IPS DF 6.9 (cell line): ENCODE results near the gene STXBP2.
"Not testable (repeated sequence)": the region's sequence is repeated elsewhere in the genome, so short reads cannot be mapped to it uniquely, and the experiment has no call there.

ENCODE experiments used
- DNase-seq: peaks from one replicate; pipeline ENCODE4 v3.0.0-alpha.2; 2013; ENCODE audit warnings: low read depth, low spot score
- H3K27ac ChIP-seq: one replicate; pipeline ENCODE4 v1.5.1; 2013; ENCODE audit warnings: low read length, control low read depth
- H3K27me3 ChIP-seq: 2 replicates; pipeline ENCODE4 v1.6.1; 2013; ENCODE audit warnings: mild to moderate bottlenecking, low read length; ENCODE audit not compliant: control insufficient read depth, insufficient read depth
- H3K36me3 ChIP-seq: 2 replicates; pipeline ENCODE4 v1.6.1; 2013; ENCODE audit warnings: low read length; ENCODE audit not compliant: control insufficient read depth, insufficient read depth
- H3K4me1 ChIP-seq: 2 replicates; pipeline ENCODE4 v1.6.1; 2013; ENCODE audit warnings: low read length; ENCODE audit not compliant: control insufficient read depth, insufficient read depth
- H3K4me3 ChIP-seq: 2 replicates; pipeline ENCODE4 v1.5.1; 2013; ENCODE audit warnings: mild to moderate bottlenecking, low read length
- H3K9me3 ChIP-seq: 2 replicates; pipeline ENCODE4 v1.6.1; 2013; ENCODE audit warnings: low read length, inconsistent platforms; ENCODE audit not compliant: control insufficient read depth, insufficient read depth
- WGBS: extraction: QIAGEN DNeasy Blood & Tissue Kit; methylation state at CpG from one replicate; pipeline ENCODE4 v1.1.7; 2013; ENCODE audit warnings: mixed read lengths, missing lambda C conversion rate; ENCODE audit not compliant: insufficient read length, insufficient coverage; 5-methylcytosine and 5-hydroxymethylcytosine counted together

Gene STXBP2

DNA sequence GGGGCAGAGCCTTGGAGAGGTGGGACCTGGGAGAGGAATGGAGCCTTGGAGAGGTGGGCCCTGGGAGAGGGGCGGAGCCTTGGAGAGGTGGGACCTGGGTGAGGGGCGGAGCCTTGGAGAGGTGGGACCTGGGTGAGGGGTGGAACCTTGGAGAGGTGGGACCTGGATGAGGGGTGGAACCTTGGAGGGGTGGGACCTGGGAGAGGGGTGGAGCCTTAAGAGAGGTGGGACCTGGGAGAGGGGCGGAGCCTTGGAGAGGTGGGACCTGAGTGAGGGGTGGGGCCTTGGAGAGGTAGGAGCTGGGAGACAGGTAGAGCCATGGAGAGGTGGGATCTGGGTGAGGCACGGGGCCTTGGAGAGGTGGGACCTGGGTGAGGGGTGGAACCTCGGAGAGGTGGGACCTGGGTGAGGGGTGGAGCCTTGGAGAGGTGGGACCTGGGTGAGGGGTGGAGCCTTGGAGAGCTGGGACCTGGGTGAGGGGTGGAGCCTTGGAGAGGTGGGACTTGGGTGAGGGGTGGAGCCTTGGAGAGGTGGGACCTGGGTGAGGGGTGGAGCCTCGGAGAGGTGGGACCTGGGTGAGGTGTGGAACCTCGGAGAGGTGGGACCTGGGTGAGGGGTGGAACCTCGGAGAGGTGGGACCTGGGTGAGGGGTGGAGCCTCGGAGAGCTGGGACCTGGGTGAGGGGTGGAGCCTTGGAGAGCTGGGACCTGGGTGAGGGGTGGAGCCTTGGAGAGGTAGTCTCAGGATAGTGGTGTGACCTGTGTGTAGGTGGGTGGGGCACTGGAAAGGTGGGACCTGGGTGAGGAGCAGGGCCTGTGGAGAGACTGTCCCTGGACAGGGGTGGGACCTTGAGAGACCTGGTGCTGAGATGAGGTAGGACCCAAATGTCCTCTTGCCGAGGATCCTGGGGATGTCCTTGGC, 7.0 kb downstream of the STXBP2 start:
- not testable (repeated sequence) for H3K27ac ChIP-seq, H3K27me3 ChIP-seq, DNase-seq, H3K36me3 ChIP-seq, H3K9me3 ChIP-seq, H3K4me3 ChIP-seq, H3K4me1 ChIP-seq
- no CpG with 5 or more reads among the region's 10 CpGs for WGBS

DNA sequence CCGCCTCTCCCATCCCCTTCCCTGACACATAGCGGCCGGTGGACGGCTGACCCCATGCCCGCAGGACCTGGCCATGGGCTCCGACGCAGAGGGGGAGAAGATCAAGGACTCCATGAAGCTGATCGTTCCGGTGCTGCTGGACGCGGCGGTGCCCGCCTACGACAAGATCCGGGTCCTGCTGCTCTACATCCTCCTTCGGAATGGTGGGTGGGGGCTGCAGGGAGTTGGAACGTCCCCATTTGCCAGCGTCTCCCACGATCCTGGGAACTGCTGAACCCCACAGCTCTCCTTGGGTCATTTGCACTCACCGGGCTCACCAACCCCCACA, 7.6 kb downstream of the STXBP2 start:
- no peaks in the 10 kb centered on the region for H3K27me3 ChIP-seq

DNA sequence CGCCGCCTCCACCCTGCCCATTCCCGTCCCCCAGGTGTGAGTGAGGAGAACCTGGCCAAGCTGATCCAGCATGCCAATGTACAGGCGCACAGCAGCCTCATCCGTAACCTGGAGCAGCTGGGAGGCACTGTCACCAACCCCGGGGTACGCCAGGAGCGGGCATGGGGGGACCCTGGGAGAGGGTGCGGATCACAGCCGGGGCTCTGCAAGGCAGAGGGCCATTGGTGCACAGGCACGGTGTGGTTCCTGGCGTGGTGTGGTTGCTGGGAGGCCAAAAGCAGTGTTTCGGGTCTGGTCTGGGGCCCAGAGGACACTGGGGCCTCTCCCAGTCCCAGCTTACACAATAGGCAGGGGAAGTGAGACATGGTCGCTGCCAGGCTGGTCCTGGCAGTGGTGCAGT, 8.3 kb downstream of the STXBP2 start:
- Histone ChIP-seq H3K4me3 (no peak overlapping the region), H3K27me3 (no peaks in the 10 kb centered on the region), H3K4me1 (no peaks in the 10 kb centered on the region), H3K9me3 (no peaks in the 10 kb centered on the region), H3K36me3 (peaks cover 2% of the 10 kb centered on the region; the same call in 1 of the 2 replicates), H3K27ac (no peak overlapping the region)
- no peak for DNase-seq
- WGBS = no CpG with 5 or more reads among the region's 14 CpGs

More for the DNA sequence above, 7.6 kb downstream of the STXBP2 start:
- peaks cover 2% of the 10 kb centered on the region; the same call in 1 of the 2 replicates for H3K36me3 ChIP-seq
- H3K4me1 ChIP-seq = no peaks in the 10 kb centered on the region
- no peak for DNase-seq
- H3K27ac ChIP-seq = no peak overlapping the region
- WGBS = no CpG with 5 or more reads among the region's 20 CpGs
- no peaks in the 10 kb centered on the region for H3K9me3 ChIP-seq
- H3K4me3 ChIP-seq = no peak overlapping the region

DNA sequence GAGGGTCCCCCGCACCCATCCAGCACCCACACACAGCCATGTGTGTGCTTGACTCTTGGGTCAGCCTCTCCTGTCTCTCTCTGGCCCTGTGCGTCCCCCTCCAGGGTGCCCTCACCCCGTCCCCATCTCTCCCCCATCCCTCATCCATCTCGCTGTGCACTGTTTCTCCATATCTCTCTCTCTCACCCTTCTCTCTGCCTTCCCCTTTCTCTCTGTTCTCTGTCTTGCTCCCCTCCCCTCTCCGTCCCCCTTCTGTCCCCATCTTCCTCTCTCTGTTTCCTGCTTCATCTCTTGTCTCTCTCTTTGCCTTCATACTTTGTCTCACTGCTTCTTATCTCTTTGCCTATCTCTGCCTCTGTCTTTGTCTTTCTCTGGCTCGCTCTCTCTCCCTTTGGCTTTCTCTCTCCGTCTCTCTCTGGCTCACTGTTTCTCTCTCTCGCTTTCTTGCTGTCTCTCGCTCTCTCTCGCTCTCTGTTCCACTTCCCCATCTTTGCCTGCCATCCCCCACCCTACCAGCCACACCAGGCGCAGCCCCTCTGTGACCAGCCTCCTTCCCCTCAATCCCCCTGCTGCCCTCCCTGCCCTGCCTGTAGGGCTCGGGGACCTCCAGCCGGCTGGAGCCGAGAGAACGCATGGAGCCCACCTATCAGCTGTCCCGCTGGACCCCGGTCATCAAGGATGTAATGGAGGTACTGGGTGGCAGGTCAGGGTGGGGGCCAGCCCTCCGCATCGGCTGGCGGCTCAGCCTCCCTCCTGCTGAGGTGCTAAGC, 8.9 kb downstream of the STXBP2 start:
- Histone ChIP-seq H3K27ac (no peak overlapping the region), H3K27me3 (no peaks in the 10 kb centered on the region), H3K4me3 (no peak overlapping the region), H3K4me1 (no peaks in the 10 kb centered on the region), H3K36me3 (peaks cover 2% of the 10 kb centered on the region; the same call in 1 of the 2 replicates), H3K9me3 (no peaks in the 10 kb centered on the region)
- no peak for DNase-seq
- WGBS = no CpG with 5 or more reads among the region's 20 CpGs

DNA sequence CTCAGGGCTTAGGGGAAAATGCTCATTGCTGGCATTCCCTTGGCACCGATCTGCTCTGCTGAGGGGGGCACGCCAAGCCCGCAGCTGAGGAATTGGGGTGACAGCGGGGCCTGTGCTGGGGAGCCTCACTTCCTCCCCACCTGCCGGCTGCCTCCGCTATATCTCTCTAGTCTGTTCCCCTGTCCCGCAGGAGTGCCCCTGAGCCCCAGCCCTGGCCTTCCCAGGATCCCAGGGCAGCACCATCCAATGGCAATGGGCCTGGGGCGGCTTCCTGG, 9.5 kb downstream of the STXBP2 start:
- H3K4me3 ChIP-seq = no peak overlapping the region
- no peaks in the 10 kb centered on the region for H3K9me3 ChIP-seq
- 0 out of 2 replicates have a peak, but pooled peaks cover 2% of the 10 kb centered on the region for H3K27me3 ChIP-seq
- DNase-seq = no peak
- no peak overlapping the region for H3K27ac ChIP-seq
- H3K36me3 ChIP-seq = peaks cover 2% of the 10 kb centered on the region; the same call in 1 of the 2 replicates
- H3K4me1 ChIP-seq = no peaks in the 10 kb centered on the region
- WGBS = no CpG with 5 or more reads among the region's 8 CpGs

DNA sequence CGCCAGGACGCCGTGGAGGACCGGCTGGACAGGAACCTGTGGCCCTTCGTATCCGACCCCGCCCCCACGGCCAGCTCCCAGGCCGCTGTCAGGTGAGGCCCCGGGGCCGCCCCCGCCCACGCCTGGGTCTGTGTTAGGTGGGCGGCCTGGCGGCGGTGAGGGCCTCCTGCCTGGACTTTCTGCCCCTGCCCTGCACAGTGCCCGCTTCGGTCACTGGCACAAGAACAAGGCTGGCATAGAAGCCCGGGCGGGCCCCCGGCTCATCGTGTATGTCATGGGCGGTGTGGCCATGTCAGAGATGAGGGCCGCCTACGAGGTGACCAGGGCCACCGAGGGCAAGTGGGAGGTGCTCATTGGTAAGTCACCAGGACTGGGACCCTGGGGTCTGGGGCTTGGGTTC, 10.2 kb downstream of the STXBP2 start:
- DNase-seq = no peak
- H3K27me3 ChIP-seq = 0 out of 2 replicates have a peak, but pooled peaks cover 2% of the 10 kb centered on the region
- H3K27ac ChIP-seq = no peak overlapping the region
- WGBS = no CpG with 5 or more reads among the region's 26 CpGs
- H3K9me3 ChIP-seq = no peaks in the 10 kb centered on the region
- H3K4me1 ChIP-seq = no peaks in the 10 kb centered on the region
- H3K4me3 ChIP-seq = no peak overlapping the region
- H3K36me3 ChIP-seq = peaks cover 2% of the 10 kb centered on the region; the same call in 1 of the 2 replicates

DNA sequence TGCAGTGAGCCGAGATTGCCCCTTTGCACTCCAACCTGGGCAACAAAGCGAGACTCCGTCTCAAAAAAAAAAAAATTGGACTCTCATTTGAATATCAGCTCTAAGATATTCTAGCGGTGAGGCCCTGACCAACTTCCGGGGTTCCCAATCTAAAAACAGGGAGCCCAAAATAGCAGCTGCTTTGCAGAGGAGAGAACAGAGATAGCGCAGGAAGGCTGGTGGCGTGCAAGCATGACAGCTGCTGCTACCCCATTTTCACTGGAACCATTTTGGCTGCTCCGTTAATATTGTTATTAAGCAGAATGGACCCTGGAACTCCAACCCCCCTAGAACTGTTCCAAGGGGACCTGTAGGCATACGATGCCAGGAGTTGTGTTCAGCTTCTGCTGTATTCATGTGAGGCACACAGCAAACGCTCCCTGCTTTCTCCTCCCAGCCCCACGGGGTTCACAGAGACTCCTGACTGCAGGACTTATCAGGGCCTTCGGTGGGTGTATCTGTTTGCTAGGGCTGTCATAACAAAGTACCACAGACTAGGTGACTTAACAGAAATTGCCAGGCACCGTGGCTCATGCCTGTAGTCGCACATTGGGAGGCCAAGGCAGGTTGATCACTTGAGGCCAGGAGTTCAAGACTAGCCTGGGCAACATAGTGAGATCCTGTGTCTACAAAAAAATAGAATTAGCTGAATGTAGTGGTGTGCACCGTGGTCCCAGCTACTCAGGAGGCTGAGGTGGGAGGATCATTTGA, 11.5 kb downstream of the STXBP2 start:
- DNase-seq = no peak
- Histone ChIP-seq H3K9me3 (no peaks in the 10 kb centered on the region), H3K4me1 (no peaks in the 10 kb centered on the region), H3K36me3 (peaks cover 2% of the 10 kb centered on the region; the same call in 1 of the 2 replicates), H3K27me3 (peaks cover 7% of the 10 kb centered on the region), H3K4me3 (no peak overlapping the region), H3K27ac (no peak overlapping the region)
- WGBS = no CpG with 5 or more reads among the region's 15 CpGs

DNA sequence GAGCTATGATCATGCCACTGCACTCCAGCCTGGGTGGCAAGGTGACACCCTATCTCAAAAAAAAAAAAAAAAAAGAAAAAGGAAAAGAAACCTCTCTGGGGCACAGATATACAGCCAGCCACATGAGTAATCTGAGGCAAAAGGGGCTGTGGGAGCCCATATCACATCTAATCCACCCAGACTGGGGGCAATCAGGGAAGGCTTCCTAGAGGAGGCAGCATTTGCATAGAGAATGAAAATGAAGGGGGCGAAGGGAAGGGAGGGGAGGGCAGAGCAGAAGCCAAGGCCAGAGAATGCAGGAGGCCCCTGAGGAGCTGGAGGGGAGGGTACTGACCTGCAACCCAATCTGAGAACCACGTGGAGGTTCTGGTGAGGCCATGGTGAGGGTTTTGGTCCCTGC, 13.2 kb downstream of the STXBP2 start:
- H3K27me3 ChIP-seq = peaks cover 7% of the 10 kb centered on the region
- H3K9me3 ChIP-seq = no peaks in the 10 kb centered on the region
- WGBS = no CpG with 5 or more reads among the region's 2 CpGs
- H3K36me3 ChIP-seq = peaks cover 2% of the 10 kb centered on the region; the same call in 1 of the 2 replicates
- no peaks in the 10 kb centered on the region for H3K4me1 ChIP-seq
- H3K27ac ChIP-seq = no peak overlapping the region
- H3K4me3 ChIP-seq = no peak overlapping the region
- no peak for DNase-seq

DNA sequence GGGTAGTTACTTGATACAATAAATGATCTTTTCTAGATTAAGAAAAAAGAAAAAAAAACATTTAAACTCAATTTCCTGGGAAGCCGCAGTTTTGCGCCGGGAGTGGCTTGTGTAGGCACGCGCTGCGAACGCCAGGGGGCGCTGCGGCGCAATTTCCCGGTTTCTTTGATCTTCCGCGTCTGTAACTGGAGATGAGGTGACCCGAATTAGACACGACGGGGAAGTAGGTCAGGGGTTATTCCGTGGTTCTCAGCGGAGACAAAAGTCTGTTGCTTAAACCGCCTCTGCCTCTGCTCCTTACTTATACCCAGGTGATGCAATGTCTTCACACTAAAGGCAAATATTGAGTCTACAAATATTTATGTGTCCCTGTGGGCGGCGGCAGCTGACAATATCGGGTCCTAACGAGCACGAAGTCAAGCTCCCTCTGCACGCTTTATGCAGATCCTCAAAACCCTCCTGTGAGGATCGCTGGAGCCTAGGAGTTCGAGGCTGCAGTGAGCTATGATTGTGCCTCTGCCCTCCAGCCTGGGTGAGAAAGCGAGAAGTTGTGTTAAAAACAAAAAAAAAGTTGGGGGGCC, 15.2 kb downstream of the STXBP2 start:
- H3K27ac ChIP-seq = no peak overlapping the region
- H3K4me3 ChIP-seq = no peak overlapping the region
- H3K27me3 ChIP-seq = peaks cover 7% of the 10 kb centered on the region
- WGBS = no CpG with 5 or more reads among the region's 28 CpGs
- H3K4me1 ChIP-seq = no peaks in the 10 kb centered on the region
- no peaks in the 10 kb centered on the region for H3K9me3 ChIP-seq
- no peak for DNase-seq
- H3K36me3 ChIP-seq = no peaks in the 10 kb centered on the region; the same call in 1 of the 2 replicates

DNA sequence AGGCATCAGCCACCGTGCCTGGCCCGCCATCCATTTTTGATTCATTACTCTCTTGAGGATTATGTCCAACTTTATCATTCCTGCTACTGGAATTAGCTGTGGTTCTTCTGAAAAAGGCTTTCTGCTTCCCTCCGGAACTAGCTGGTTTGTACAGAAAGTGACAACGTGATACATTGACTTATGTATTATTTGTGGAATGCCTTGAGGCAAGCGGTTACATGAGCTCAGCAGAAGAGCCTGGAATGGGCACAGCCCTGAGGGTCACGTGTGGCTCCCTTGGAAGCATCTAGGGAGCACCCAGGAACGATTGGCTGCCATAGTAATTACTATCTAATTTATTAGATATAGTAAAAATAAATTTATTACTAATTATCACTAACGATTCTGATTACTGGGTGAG, 17.5 kb downstream of the STXBP2 start:
- Histone ChIP-seq H3K4me1 (no peaks in the 10 kb centered on the region), H3K4me3 (no peak overlapping the region), H3K36me3 (no peaks in the 10 kb centered on the region), H3K9me3 (no peaks in the 10 kb centered on the region), H3K27ac (no peak overlapping the region), H3K27me3 (peaks cover 7% of the 10 kb centered on the region)
- no peak for DNase-seq
- WGBS = no CpG with 5 or more reads among the region's 8 CpGs
